Osteocyte (in vitro differentiated cells): ENCODE results near the gene ANKRD63. TPM values are rescaled to one million over a fixed set of nuclear protein-coding genes. Genes with fewer than 3 reads are reported as not detected.

Experiments used
- DNase-seq: peaks from one replicate; pipeline ENCODE4 v3.0.0; 2021; ENCODE audit warnings: mixed read lengths; ENCODE audit not compliant: unreplicated experiment; ENCODE audit errors: extremely low spot score
- H3K27ac Mint-ChIP-seq: one replicate; pipeline ENCODE4 v1.8.0; 2021; ENCODE audit warnings: mild to moderate bottlenecking, mixed read lengths; ENCODE audit not compliant: unreplicated experiment
- H3K27me3 Mint-ChIP-seq: one replicate; pipeline ENCODE4 v1.8.0; 2021; ENCODE audit warnings: mixed read lengths; ENCODE audit not compliant: unreplicated experiment
- H3K36me3 Mint-ChIP-seq: one replicate; pipeline ENCODE4 v1.8.0; 2021; ENCODE audit warnings: mixed read lengths; ENCODE audit not compliant: unreplicated experiment
- H3K4me1 Mint-ChIP-seq: one replicate; pipeline ENCODE4 v1.8.0; 2021; ENCODE audit warnings: mixed read lengths; ENCODE audit not compliant: unreplicated experiment
- H3K4me3 Mint-ChIP-seq: one replicate; pipeline ENCODE4 v1.8.0; 2021; ENCODE audit warnings: mild to moderate bottlenecking, moderate library complexity, mixed read lengths; ENCODE audit not compliant: unreplicated experiment
- H3K9me3 Mint-ChIP-seq: one replicate; pipeline ENCODE4 v1.8.0; 2021; ENCODE audit warnings: mixed read lengths; ENCODE audit not compliant: unreplicated experiment
- CTCF ChIP-seq: fragments of 200-600 bp; sonication (generic); IDR thresholded peaks from 2 replicates; pipeline ENCODE4 v1.5.0; 2021; ENCODE audit warnings: antibody characterized with exemption, mild to moderate bottlenecking, moderate library complexity
- total RNA-seq: library from RNA; stranded (reverse); gene quantifications from 2 replicates; pipeline ENCODE4 v1.2.1, GENCODE V29; 2021

The ANKRD63 gene
- total RNA-seq, 1 donor from 2014 or later, result 0.30 TPM

DNA sequence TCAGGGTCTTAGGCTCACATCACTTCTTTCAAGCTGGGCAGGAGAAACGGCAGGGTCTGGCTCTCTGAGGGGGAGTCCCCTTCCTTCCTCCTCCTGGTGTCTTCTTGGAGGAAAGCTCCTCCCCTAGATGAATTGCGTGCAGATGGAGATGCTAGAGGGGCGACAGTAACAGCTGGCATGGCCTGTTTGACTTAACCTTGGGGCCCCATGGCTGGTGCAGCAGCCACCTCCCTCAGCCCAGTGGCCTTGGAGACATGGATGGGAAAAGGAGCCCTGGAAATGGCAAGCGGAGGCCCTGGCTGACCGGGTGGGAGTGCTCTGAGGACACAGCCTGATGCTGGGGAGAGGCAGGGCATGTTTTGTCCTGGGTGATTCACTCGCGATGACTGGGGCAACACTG, 23.8 kb downstream of the ANKRD63 start:
- peak overlapping the region; percentile 81 for H3K27ac Mint-ChIP-seq
- H3K4me1 Mint-ChIP-seq, result peaks cover 26% of the 10 kb centered on the region
- no peak for DNase-seq
- TF ChIP-seq CTCF, result no peak
- H3K9me3 Mint-ChIP-seq, result no peaks in the 10 kb centered on the region
- H3K4me3 Mint-ChIP-seq, result no peak overlapping the region
- H3K27me3 Mint-ChIP-seq, result peaks cover 2% of the 10 kb centered on the region
- H3K36me3 Mint-ChIP-seq, result no peaks in the 10 kb centered on the region

GRCh38 chr15:40258544-40258943, 24.3 kb downstream of the ANKRD63 start:
- no peaks in the 10 kb centered on the region for H3K36me3 Mint-ChIP-seq
- TF ChIP-seq CTCF, result no peak
- H3K27ac Mint-ChIP-seq, result peak overlapping the region; percentile 81
- DNase-seq, result no peak
- H3K9me3 Mint-ChIP-seq, result no peaks in the 10 kb centered on the region
- H3K4me1 Mint-ChIP-seq, result peaks cover 29% of the 10 kb centered on the region
- peaks cover 6% of the 10 kb centered on the region for H3K27me3 Mint-ChIP-seq
- no peak overlapping the region for H3K4me3 Mint-ChIP-seq

DNA sequence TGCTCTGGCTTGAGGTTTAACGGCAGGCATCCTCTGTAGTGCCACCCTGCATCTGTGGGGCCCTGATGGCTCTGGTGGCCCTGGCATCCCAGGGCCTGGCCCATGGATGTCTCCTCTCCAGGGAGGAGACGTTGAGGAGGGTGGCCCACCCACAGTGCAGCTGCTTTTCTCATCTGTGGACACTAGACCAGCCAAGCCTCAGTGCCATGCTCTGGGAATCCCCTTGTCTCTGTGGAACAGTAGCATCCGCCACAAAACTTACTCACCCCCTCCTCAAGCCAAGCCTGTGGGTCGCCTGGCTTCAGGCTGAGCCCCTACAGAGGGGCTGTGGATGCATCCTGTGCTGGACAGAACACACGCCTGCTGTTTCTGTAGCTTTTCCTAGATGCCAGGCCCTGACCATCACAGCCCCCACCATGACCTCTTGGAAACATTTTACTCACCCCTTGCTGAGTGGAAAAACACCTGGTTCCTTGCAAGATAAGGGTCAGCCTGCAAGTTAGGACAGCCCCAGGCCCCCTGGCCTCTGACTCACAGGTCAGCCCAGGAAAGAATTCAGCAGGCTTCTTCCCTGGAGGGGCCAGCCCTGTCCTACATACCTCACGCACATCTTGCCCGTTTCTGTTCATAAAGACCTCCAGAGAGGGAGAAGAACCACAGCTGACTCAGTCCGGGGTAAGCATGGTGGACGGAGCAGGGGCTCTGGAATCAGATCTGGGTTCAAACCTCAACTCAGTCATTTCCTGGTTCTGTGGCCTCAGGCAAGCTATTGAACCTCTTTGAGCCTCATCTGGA, 25.0 kb downstream of the ANKRD63 start:
- H3K27me3 Mint-ChIP-seq, result peaks cover 11% of the 10 kb centered on the region
- no peaks in the 10 kb centered on the region for H3K36me3 Mint-ChIP-seq
- H3K9me3 Mint-ChIP-seq, result no peaks in the 10 kb centered on the region
- H3K4me3 Mint-ChIP-seq, result no peak overlapping the region
- no peak overlapping the region for H3K27ac Mint-ChIP-seq
- TF ChIP-seq CTCF, result no peak
- H3K4me1 Mint-ChIP-seq, result peaks cover 26% of the 10 kb centered on the region
- DNase-seq, result no peak

- H3K36me3 Mint-ChIP-seq, result no peaks in the 10 kb centered on the region
- no peaks in the 10 kb centered on the region for H3K9me3 Mint-ChIP-seq
- no peak for TF ChIP-seq CTCF
- peaks cover 25% of the 10 kb centered on the region for H3K4me1 Mint-ChIP-seq
- H3K4me3 Mint-ChIP-seq, result no peak overlapping the region
- no peak overlapping the region for H3K27ac Mint-ChIP-seq
- DNase-seq, result no peak
- peaks cover 11% of the 10 kb centered on the region for H3K27me3 Mint-ChIP-seq
These were observed 26.1 kb downstream of the ANKRD63 start for GRCh38 chr15:40256638-40257235.

GRCh38 chr15:40255033-40255432, 27.8 kb downstream of the ANKRD63 start:
- Mint-ChIP-seq H3K4me1 (peaks cover 25% of the 10 kb centered on the region), H3K27ac (no peak overlapping the region), H3K36me3 (no peaks in the 10 kb centered on the region), H3K9me3 (no peaks in the 10 kb centered on the region), H3K4me3 (no peak overlapping the region), H3K27me3 (peaks cover 15% of the 10 kb centered on the region)
- DNase-seq, result no peak
- TF ChIP-seq CTCF, result no peak
